Tracheal epithelial cell (primary cell): ENCODE data around the gene MRPL53. TPM values are rescaled to one million over a fixed set of nuclear protein-coding genes. Genes with fewer than 3 reads are reported as not detected.

Experiments
- total RNA-seq: library from RNA; depleted of rRNA; stranded (reverse); fragments of >200 nt; gene quantifications from 2 replicates; pipeline ENCODE4 v1.2.1, GENCODE V29; 2014

MRPL53 gene
- 27.7 and 32.5 TPM in 2 replicates for total RNA-seq

GRCh38 chr2:74472086-74472944 lies at the start of gene MRPL53:
MRPL53 (minus strand) TSS chr2:74472680; CDS start chr2:74472660, 20 bp downstream.

GRCh38 chr2:74514368-74515270 lies 42.1 kb upstream of the MRPL53 start, which contains the start of gene TLX2:
TLX2 (plus strand) TSS chr2:74514450; CDS start chr2:74514807, 357 bp downstream.

GRCh38 chr2:74507145-74507925 lies 34.9 kb upstream of the MRPL53 start, which contains the start of gene PCGF1:
PCGF1 (minus strand) TSS chr2:74507695; CDS start chr2:74507668, 27 bp downstream.

GRCh38 chr2:74499267-74499939 lies 26.9 kb upstream of the MRPL53 start, which contains the start of gene LBX2:
LBX2 (minus strand) TSS chr2:74499603; CDS start chr2:74499537, 66 bp downstream.

GRCh38 chr2:74482801-74483674 lies 10.6 kb upstream of the MRPL53 start, which contains the start of the genes CCDC142 and TTC31:
CCDC142 (minus strand) TSS chr2:74482998; CDS start chr2:74482837, 161 bp downstream.
TTC31 (plus strand) TSS chr2:74483081; CDS start chr2:74483096, 15 bp downstream.

GRCh38 chr2:74458132-74458937 lies 14.1 kb downstream of the MRPL53 start, which contains the start of gene WBP1:
WBP1 (plus strand) TSS chr2:74458438; CDS start chr2:74458603, 165 bp downstream.

GRCh38 chr2:74454654-74455511 lies 17.6 kb downstream of the MRPL53 start, which contains the start of gene INO80B:
INO80B (plus strand) TSS chr2:74455087; CDS start chr2:74455117, 30 bp downstream.

GRCh38 chr2:74441690-74442482 lies 30.6 kb downstream of the MRPL53 start, which contains the start of gene RTKN:
RTKN (minus strand) TSS chr2:74441937; CDS start chr2:74441816, 121 bp downstream.

Other genes starting within 250 kb of the MRPL53 start
- 0.24 and 0.64 TPM in 2 replicates for gene SLC4A5, start 129.3 kb downstream of the MRPL53 start, total RNA-seq
- 44.1 and 82.9 TPM in 2 replicates for gene DCTN1, start 92.4 kb downstream of the MRPL53 start, total RNA-seq
- gene C2orf81, start 51.1 kb downstream of the MRPL53 start, total RNA-seq: 0.64 and 0.72 TPM in 2 replicates
- 34.1 and 62.7 TPM in 2 replicates for gene WDR54, start 51.0 kb downstream of the MRPL53 start, total RNA-seq
- 24.3 and 53.7 TPM in 2 replicates for gene RTKN, start 30.7 kb downstream of the MRPL53 start, total RNA-seq
- gene INO80B, start 17.6 kb downstream of the MRPL53 start, total RNA-seq: 9.4 and 10.4 TPM in 2 replicates
- 29.6 and 32.8 TPM in 2 replicates for gene WBP1, start 14.2 kb downstream of the MRPL53 start, total RNA-seq
- gene MOGS, start 7.3 kb downstream of the MRPL53 start, total RNA-seq: 65.3 and 67.6 TPM in 2 replicates
- 11.3 and 14.5 TPM in 2 replicates for gene CCDC142, start 10.3 kb upstream of the MRPL53 start, total RNA-seq
- 8.0 and 10.9 TPM in 2 replicates for gene TTC31, start 10.4 kb upstream of the MRPL53 start, total RNA-seq
- 1.2 and 3.2 TPM in 2 replicates for gene LBX2, start 26.9 kb upstream of the MRPL53 start, total RNA-seq
- 30.7 and 33.7 TPM in 2 replicates for gene PCGF1, start 35.0 kb upstream of the MRPL53 start, total RNA-seq
- gene TLX2, start 41.8 kb upstream of the MRPL53 start, total RNA-seq: not detected in 2 replicates
- 2.8 and 4.6 TPM in 2 replicates for gene DQX1, start 53.6 kb upstream of the MRPL53 start, total RNA-seq
- 160 and 193 TPM in 2 replicates for gene AUP1, start 57.0 kb upstream of the MRPL53 start, total RNA-seq
- gene HTRA2, start 57.3 kb upstream of the MRPL53 start, total RNA-seq: 55.4 and 59.8 TPM in 2 replicates
- 0.21 and 1.4 TPM in 2 replicates for gene LOXL3, start 81.3 kb upstream of the MRPL53 start, total RNA-seq
- gene DOK1, start 82.0 kb upstream of the MRPL53 start, total RNA-seq: 3.0 and 3.9 TPM in 2 replicates
- 0.96 and 4.5 TPM in 2 replicates for gene M1AP, start 175.7 kb upstream of the MRPL53 start, total RNA-seq
- 5.8 and 8.7 TPM in 2 replicates for gene SEMA4F, start 181.6 kb upstream of the MRPL53 start, total RNA-seq